HG02970 (cell line): ENCODE measurements around the gene ASGR2.

Experiments used
- ATAC-seq: cut with Tn5 transposase; IDR thresholded peaks from one replicate; pipeline ENCODE4 v1.9.1; 2021; ENCODE audit warnings: mild to moderate bottlenecking, moderate library complexity, moderate number of reproducible peaks; ENCODE audit not compliant: unreplicated experiment, low FRiP score

The ASGR2 gene

GRCh38 chr17:7068268-7068667, 46.4 kb downstream of the ASGR2 start:
- ATAC-seq = no peak

DNA sequence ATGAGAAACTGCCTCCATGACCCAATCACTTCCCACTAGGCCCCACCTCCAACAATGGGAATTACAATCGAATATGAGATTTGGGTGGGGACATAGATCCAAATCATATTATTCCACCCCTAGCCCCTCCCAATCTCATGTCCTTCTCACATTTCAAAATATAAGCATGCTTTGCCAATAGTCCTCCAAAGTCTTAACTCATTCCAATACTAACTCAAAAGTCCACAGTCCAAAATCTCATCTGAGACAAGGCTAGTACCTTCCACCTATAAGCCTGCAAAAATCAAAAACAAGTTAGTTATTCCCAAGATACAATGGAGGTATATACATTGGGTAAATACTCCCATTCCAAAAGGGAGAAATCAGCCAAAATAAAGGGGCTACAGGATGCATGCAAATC, 47.4 kb downstream of the ASGR2 start:
- ATAC-seq = no peak

- ATAC-seq = no peak
Measured at GRCh38 chr17:7064261-7064660, 50.4 kb downstream of the ASGR2 start.

GRCh38 chr17:7063518-7064094, 51.0 kb downstream of the ASGR2 start:
- no peak for ATAC-seq

- no peak for ATAC-seq
Measured at GRCh38 chr17:7060165-7060891, 54.3 kb downstream of the ASGR2 start.

DNA sequence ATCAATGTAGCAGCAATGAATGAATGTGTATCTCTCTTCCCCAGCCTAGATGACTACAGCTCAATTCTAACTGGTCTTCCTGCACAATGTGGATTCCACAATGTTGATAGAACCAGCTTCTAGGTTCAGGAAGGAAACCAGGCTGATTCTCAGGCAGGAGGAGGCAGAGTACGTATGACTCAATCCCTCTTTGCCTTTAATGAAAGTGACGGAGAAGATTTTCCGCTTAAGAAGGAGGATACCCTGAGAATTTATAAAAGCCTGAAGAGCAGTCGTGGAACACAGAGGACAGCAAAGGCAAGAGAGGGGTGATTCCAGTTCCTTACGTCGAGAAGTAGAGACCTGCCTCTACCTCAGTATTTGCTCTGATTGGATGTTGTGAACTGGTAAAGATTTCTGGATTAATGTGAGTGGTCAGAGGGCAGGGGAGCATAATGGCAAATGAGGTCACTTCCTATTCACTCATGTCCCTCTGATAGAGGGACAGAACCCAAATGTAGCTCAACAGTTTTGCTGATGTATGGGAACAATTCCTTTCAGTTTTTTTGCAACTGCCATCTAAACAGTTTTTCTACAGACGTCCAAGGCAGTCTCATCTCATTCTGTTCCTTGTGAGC, 55.7 kb downstream of the ASGR2 start:
- no peak for ATAC-seq

DNA sequence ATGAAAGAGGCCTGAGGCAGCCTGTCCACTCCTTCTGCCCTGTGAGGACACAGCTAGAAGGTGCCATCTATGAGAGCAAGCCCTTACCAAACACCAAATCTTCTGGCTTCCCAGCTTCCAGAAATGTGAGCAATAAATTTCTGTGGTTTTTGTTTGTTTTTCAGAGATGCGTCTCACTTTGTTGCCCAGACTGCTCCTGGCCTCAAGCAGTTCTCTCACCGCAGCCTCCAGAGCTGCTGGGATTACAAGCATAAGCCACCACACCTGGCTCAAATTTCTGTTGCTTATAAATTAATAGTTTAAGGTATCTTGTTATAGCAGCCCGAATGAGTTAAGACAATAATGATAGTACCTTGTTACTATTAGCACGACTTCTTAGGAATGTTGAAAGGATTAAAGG, 58.2 kb downstream of the ASGR2 start:
- ATAC-seq = no peak
